SK-N-SH (cell line): ENCODE results near the gene PDZRN4. TPM values are rescaled to one million over a fixed set of nuclear protein-coding genes. Genes with fewer than 3 reads are reported as not detected.

Experiments
- CTCF ChIA-PET: fragments of 300-600, 350-600 bp; formaldehyde crosslinking; extraction: SDS; loops from one replicate; lab custom pipeline; 2021; lab: Yijun Ruan, JAX
- POLR2A ChIA-PET: fragments of 350-600 bp; sonication (Branson Sonifier 250); formaldehyde crosslinking; extraction: SDS; loops from one replicate; lab custom pipeline; 2020; ENCODE audit warnings: antibody characterized with exemption, inconsistent platforms; lab: Yijun Ruan, JAX
- DNase-seq: peaks from one replicate; pipeline ENCODE4 v3.0.0; 2012
- H2AFZ ChIP-seq: fragments of 200-600 bp; sonication (generic); 2 replicates; pipeline ENCODE4 v1.8.1; 2016; ENCODE audit warnings: antibody characterized with exemption, mild to moderate bottlenecking, low read depth
- H3F3A ChIP-seq: fragments of 200-600 bp; sonication (generic); replicated peaks from 2 replicates; pipeline ENCODE3; 2016; ENCODE audit warnings: antibody characterized with exemption, mild to moderate bottlenecking; ENCODE audit not compliant: insufficient read depth
- H3K27ac ChIP-seq, 2 experiments: fragments of 200-500 bp in 1 of 2; fragments of 200-600 bp in 1 of 2; sonication (Bioruptor generic) in 1 of 2; sonication (generic), shearing (Covaris generic) in 1 of 2; 2 replicates each; pipeline versions ENCODE4 v1.5.1 to v1.6.1; 2014 to 2016; ENCODE audit warnings: low read depth in 2 of 2, inconsistent platforms in 1 of 2, low read length in 1 of 2, mild to moderate bottlenecking in 1 of 2, mixed read lengths in 1 of 2
- H3K27me3 ChIP-seq: fragments of 200-600 bp; sonication (generic), shearing (Covaris generic); 2 replicates; pipeline ENCODE4 v1.6.1; 2016; ENCODE audit warnings: mixed run types; ENCODE audit not compliant: insufficient read depth
- H3K36me3 ChIP-seq, 2 experiments: fragments of 200-500 bp in 1 of 2; fragments of 200-600 bp in 1 of 2; sonication (Bioruptor generic) in 1 of 2; sonication (generic) in 1 of 2; replicated peaks in 1 of 2; 2 replicates each; pipeline versions ENCODE3 to v1.5.1; 2014 to 2016; ENCODE audit warnings: low read length in 1 of 2, mild to moderate bottlenecking in 1 of 2; ENCODE audit not compliant: insufficient read depth in 2 of 2, control insufficient read depth in 1 of 2
- H3K4me1 ChIP-seq, 2 experiments: fragments of 200-500 bp in 1 of 2; fragments of 200-600 bp in 1 of 2; sonication (Bioruptor generic) in 1 of 2; sonication (generic), shearing (Covaris generic) in 1 of 2; 2 replicates each; pipeline versions ENCODE4 v1.5.1 to v1.6.1; 2014 to 2016; ENCODE audit warnings: low read depth in 1 of 2, low read length in 1 of 2, mixed run types in 1 of 2; ENCODE audit not compliant: insufficient read depth in 2 of 2, control insufficient read depth in 1 of 2
- H3K4me2 ChIP-seq: fragments of 200-600 bp; sonication (generic), shearing (Covaris generic); 2 replicates; pipeline ENCODE4 v1.6.1; 2017; ENCODE audit warnings: mixed run types
- H3K4me3 ChIP-seq, 2 experiments: fragments of 200-500 bp in 1 of 2; fragments of 200-600 bp in 1 of 2; sonication (Bioruptor generic) in 1 of 2; sonication (generic), shearing (Covaris generic) in 1 of 2; 2 replicates each; pipeline versions ENCODE4 v1.5.1 to v1.8.1; 2014 to 2016; ENCODE audit warnings: low read depth in 2 of 2, inconsistent platforms in 1 of 2, low read length in 1 of 2, mild to moderate bottlenecking in 1 of 2, mixed read lengths in 1 of 2, moderate library complexity in 1 of 2
- H3K79me2 ChIP-seq: fragments of 200-600 bp; sonication (generic); 2 replicates; pipeline ENCODE4 v1.8.1; 2017; ENCODE audit warnings: mild to moderate bottlenecking; ENCODE audit not compliant: insufficient read depth
- H3K9ac ChIP-seq: fragments of 200-600 bp; sonication (generic); 2 replicates; pipeline ENCODE4 v1.6.1; 2017; ENCODE audit warnings: mixed run types
- H3K9me2 ChIP-seq: fragments of 200-600 bp; sonication (generic); 2 replicates; pipeline ENCODE4 v1.6.1; 2017; ENCODE audit warnings: mixed run types
- H3K9me3 ChIP-seq: fragments of 200-600 bp; sonication (generic); 2 replicates; pipeline ENCODE4 v1.6.1; 2017; ENCODE audit warnings: mixed run types, mild to moderate bottlenecking, moderate library complexity
- H4K20me1 ChIP-seq: fragments of 200-600 bp; sonication (generic); 2 replicates; pipeline ENCODE4 v1.6.1; 2017; ENCODE audit warnings: mild to moderate bottlenecking, mixed run types; ENCODE audit not compliant: insufficient read depth
- CHD2 ChIP-seq: fragments of 150-350 bp; IDR thresholded peaks from 2 replicates; pipeline ENCODE4 v1.6.1; 2018; ENCODE audit warnings: low read length; ENCODE audit not compliant: partially characterized antibody
- CTCF ChIP-seq: fragments of 200-600 bp; sonication (generic); IDR thresholded peaks from 2 replicates; pipeline ENCODE4 v1.6.1; 2017; ENCODE audit warnings: antibody characterized with exemption, mild to moderate bottlenecking, moderate library complexity
- EZH2phosphoT487 ChIP-seq: fragments of 200-600 bp; sonication (generic); IDR thresholded peaks from 2 replicates; pipeline ENCODE4 v1.6.1; 2017; ENCODE audit warnings: low read depth, mixed run types, mild to moderate bottlenecking, antibody characterized with exemption, moderate library complexity, borderline replicate concordance
- FOXJ3 ChIP-seq: sonication (generic); formaldehyde crosslinking; IDR thresholded peaks from 2 replicates; pipeline ENCODE4 v1.5.1; 2020; ENCODE audit warnings: mild to moderate bottlenecking, missing genetic modification reagents
- GABPA ChIP-seq: IDR thresholded peaks from 2 replicates; pipeline ENCODE4 v1.4.0; 2012; ENCODE audit warnings: low read depth, mild to moderate bottlenecking
- JUND ChIP-seq: IDR thresholded peaks from 2 replicates; pipeline ENCODE4 v1.4.0; 2012
- MAX ChIP-seq: IDR thresholded peaks from 2 replicates; pipeline ENCODE4 v1.4.0; 2012; ENCODE audit warnings: low read depth
- MEF2A ChIP-seq: IDR thresholded peaks from 2 replicates; pipeline ENCODE4 v1.4.0; 2012; ENCODE audit warnings: low read depth, borderline replicate concordance
- MXI1 ChIP-seq: IDR thresholded peaks from 2 replicates; pipeline ENCODE4 v1.6.1; 2012; ENCODE audit warnings: mild to moderate bottlenecking, low read depth, low read length, improper control_type of control experiment
- NFIC ChIP-seq: IDR thresholded peaks from 2 replicates; pipeline ENCODE4 v1.4.0; 2012; ENCODE audit warnings: borderline replicate concordance
- NRF1 ChIP-seq: IDR thresholded peaks from 2 replicates; pipeline ENCODE4 v1.6.1; 2012; ENCODE audit warnings: low read depth, mild to moderate bottlenecking, low read length
- REST ChIP-seq: IDR thresholded peaks from 2 replicates; pipeline ENCODE4 v1.6.1; 2012; ENCODE audit warnings: mild to moderate bottlenecking, low read depth, low read length, moderate library complexity
- SIN3A ChIP-seq: IDR thresholded peaks from 2 replicates; pipeline ENCODE4 v1.6.1; 2012; ENCODE audit warnings: low read depth, mild to moderate bottlenecking, low read length, moderate library complexity, borderline replicate concordance
- SMC3 ChIP-seq: IDR thresholded peaks from 2 replicates; pipeline ENCODE4 v1.6.1; 2012; ENCODE audit warnings: low read depth, low read length, improper control_type of control experiment
- TAF1 ChIP-seq: IDR thresholded peaks from 2 replicates; pipeline ENCODE4 v1.6.1; 2012; ENCODE audit warnings: low read depth, mild to moderate bottlenecking, low read length, moderate library complexity, borderline replicate concordance
- TCF12 ChIP-seq: IDR thresholded peaks from 2 replicates; pipeline ENCODE4 v1.4.0; 2012
- TEAD4 ChIP-seq: IDR thresholded peaks from 2 replicates; pipeline ENCODE4 v1.4.0; 2012; ENCODE audit warnings: mild to moderate bottlenecking, borderline replicate concordance; ENCODE audit not compliant: insufficient read depth
- YY1 ChIP-seq: IDR thresholded peaks from 2 replicates; pipeline ENCODE4 v1.4.0; 2012; ENCODE audit warnings: low read depth, mild to moderate bottlenecking
- ZBTB33 ChIP-seq: IDR thresholded peaks from 2 replicates; pipeline ENCODE4 v1.4.0; 2012; ENCODE audit warnings: low read depth, borderline replicate concordance
- polyA plus RNA-seq, 3 experiments: library from polyadenylated mRNA; depleted of rRNA; stranded (reverse); fragments of >200 nt; gene quantifications; 2 replicates each; pipeline ENCODE4 v1.2.3, GENCODE V29; 2012

Gene PDZRN4
- polyA plus RNA-seq, 1 of the 3 experiments (the other 2 are of a cell fraction), result 0.02 TPM

- no peak overlapping the region for H2AFZ ChIP-seq
- no peaks in the 10 kb centered on the region for H3K36me3 ChIP-seq
- no peak overlapping the region for H3K27ac ChIP-seq
- no peaks in the 10 kb centered on the region for H3K9me2 ChIP-seq
- no peaks in the 10 kb centered on the region for H3K27me3 ChIP-seq
- CTCF ChIA-PET, result interaction anchor here (1.4 kb wide), 1 partner anchor 9 kb away, joined by 3 read pairs; no protein-coding TSS in a partner anchor
- H3K9me3 ChIP-seq, result no peaks in the 10 kb centered on the region
- H3K9ac ChIP-seq, result no peak overlapping the region
- POLR2A ChIA-PET, result no interaction called here
- peaks cover 0 to 3% of the 10 kb centered on the region in 2 experiments; a peak in 2 of 4 replicates for H3K4me1 ChIP-seq
- H3K4me3 ChIP-seq, result no peak overlapping the region
- DNase-seq, result no peak
- H3F3A ChIP-seq, result no peaks in the 10 kb centered on the region
- no peaks in the 10 kb centered on the region for H3K79me2 ChIP-seq
- TF ChIP-seq REST (no peak), ZBTB33 (no peak), TAF1 (no peak)
- TF ChIP-seq, all 33 proteins: peak for 0
- no peaks in the 10 kb centered on the region for H4K20me1 ChIP-seq
- H3K4me2 ChIP-seq, result no peak overlapping the region
These were observed 253.1 kb downstream of the PDZRN4 start for GRCh38 chr12:41441180-41441579.

GRCh38 chr12:41442896-41443295, 254.8 kb downstream of the PDZRN4 start:
- Histone ChIP-seq H3K9ac (no peak overlapping the region), H3K9me3 (no peaks in the 10 kb centered on the region), H4K20me1 (no peaks in the 10 kb centered on the region), H3K27ac (no peak overlapping the region), H3K4me3 (no peak overlapping the region), H3K79me2 (no peaks in the 10 kb centered on the region), H3K27me3 (no peaks in the 10 kb centered on the region), H3F3A (no peaks in the 10 kb centered on the region), H3K4me1 (no peaks in the 10 kb centered on the region; a peak in 1 of 4 replicates), H2AFZ (no peak overlapping the region), H3K4me2 (no peak overlapping the region), H3K9me2 (no peaks in the 10 kb centered on the region), H3K36me3 (no peaks in the 10 kb centered on the region)
- ChIA-PET POLR2A (no interaction called here), CTCF (no interaction called here)
- DNase-seq, result no peak
- no peak for TF ChIP-seq CHD2
- no peak for TF ChIP-seq SIN3A
- TF ChIP-seq EZH2phosphoT487, result no peak
- no peak for TF ChIP-seq CTCF
- TF ChIP-seq MEF2A, result no peak
- no peak for TF ChIP-seq GABPA
- TF ChIP-seq NRF1, result no peak
- TF ChIP-seq ZBTB33, result no peak
- no peak for TF ChIP-seq SMC3
- TF ChIP-seq FOXJ3 (CRISPR knock-in tag), result no peak
- TF ChIP-seq MXI1, result no peak
- TF ChIP-seq NFIC, result no peak
- TF ChIP-seq JUND, result no peak
- TF ChIP-seq TCF12, result no peak
- no peak for TF ChIP-seq MAX
- TF ChIP-seq YY1, result no peak
- TF ChIP-seq TEAD4, result no peak
